ENCODE results near the gene PFKFB2. TPM values are rescaled to one million over a fixed set of nuclear protein-coding genes. Genes with fewer than 3 reads are reported as not detected.

PFKFB2 gene
- polyA plus RNA-seq, 1 donor: 8.8 TPM

DNA sequence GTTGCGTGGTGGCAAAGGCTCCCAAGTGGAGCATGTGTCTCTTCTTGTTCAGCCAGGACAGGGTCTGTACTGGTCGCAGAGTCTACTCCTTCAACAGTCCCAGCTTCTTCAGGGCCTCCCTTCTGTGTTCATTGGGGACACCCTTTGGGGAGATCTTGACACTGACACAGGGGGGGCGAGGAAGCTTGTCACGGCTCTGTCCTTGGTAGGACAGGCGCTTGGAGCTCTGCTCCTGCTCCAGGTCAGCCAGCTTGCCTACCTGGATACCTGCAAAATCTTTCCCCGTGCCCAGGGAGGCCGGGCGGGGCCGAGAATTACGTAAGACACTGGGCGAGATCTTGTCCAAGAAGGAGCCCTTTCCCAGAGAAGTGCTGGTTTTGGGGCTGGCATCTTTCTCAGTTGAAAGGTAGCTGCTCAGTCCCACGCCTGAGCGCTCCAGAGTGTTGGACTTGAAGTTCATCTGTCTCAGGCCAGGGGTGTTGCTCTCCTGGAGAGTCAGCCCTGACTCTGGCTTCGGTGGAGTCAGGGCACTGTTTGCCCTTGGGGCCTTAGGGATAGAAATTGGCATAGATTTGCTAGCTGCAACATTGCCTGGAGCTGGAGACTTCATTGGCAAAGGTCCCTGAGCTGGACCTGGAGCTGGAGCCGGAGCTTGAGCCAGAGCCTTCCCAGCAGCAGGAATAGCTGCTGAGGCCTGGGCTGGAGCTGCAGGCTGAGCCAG, 31.0 kb upstream of the PFKFB2 start:
- DNase-seq (ENCODE audit: low read depth): no peak

DNA sequence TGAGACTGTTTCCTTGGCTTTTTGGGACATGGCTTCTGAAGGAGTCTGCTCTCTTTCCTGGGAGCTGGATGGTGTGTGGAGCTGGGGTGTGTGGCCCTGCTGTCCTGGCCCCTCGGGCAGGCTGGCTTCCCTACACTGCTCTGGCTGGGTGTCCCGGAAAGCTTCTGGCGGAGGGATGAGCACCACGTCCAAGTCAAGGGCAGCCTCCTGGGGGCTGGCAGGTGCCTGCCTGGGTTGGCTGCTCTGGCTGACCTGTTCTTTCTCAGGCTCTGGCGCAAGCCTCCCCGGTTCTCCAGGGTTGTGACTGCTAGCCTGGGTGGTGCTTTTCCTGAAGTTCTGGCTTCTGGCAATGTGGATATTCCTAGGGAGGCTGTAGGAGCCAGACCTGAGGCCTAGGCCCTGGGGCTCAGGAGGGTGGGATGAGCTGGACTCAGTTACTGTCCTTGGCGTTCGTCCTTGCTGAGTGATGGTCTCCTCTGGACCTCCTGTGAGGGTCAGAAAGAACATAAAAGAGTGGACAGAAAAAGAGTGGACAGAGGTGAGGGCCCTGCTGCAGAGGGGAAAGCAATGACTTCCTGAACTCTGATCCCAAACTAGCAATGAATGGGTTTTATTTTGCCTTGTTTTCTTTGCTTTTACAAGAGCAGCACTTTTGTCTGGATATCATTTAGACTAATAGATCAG, 29.9 kb upstream of the PFKFB2 start:
- no peak for DNase-seq (ENCODE audit: low read depth)

DNA sequence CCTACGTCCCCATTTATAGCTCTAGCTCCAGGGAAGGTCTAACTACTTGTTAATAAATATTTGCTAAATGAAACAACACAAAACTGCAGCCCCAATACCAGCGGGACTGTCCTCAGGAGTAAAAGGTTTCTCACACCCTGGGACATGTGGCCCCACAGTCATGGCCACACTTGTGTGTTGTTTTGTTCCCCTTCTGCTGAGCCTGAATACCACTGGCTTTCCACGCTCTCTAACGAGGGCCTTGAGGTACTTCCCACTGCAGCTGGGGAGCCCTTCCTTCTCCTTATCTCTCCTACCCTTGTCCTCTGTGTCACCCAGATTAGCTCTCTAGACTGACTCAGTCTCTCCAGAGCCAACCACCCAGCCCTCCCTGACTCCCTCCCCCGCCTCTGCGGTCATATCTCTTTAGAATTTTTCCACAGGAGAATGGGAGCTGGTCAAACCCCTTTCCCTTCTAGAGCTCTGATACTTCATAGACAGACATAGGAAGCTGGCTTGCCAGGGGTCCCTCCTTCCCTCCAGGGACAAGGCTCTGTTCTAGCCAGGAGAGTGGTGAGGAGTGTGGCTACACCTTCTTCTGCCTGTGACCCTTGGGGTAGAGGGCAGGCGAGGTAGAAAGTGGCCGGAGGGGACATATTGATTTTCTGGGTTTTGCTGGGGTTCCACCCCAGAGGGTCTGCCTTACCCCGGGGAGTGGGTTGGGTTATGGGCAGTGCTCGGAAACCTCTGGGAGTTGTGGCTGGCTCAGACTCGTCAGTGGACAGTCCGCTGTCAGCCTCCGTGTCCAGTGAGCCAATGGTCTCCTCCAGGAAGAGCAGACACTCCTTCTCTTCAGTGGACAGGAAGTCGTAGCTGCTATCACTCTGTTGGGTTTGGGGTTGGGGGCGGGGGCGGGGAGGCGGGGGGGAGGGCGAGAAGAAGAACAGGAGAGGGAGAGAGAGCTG, 28.6 kb upstream of the PFKFB2 start:
- no peak for DNase-seq (ENCODE audit: low read depth)

DNA sequence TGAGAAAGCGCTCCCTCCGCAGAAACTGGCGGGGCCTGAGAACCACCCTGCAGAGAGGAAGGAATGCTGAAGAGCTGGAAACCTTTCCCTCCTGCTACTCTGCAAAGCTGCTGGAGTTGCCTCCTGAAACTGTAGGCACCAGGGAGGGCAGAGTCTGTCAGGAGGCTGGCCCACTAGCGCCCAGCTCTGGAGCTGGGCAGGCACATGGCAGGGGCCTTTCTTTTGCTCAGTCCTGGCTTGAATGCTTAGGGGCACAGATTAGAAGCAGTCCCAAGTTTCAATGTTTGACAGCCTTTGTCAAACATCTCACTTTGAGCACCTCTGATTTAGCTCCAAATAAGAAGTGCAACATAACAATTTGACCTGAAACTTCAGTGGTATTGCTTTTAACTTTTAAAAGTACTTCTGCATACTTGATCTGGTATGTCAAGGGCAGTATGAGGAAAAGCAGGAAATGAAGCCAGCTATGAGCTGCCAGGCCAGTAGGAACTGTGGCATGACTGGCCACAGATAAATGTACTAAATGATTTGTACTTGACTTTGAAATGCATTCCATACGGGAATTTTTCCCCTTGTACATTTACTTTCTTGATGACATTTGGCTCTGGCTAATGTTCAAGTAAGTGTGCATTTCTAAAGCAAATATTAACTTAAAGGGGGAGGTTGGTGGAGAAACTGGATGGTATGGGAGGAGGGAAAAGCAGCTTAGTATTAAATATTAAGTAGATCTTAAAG, 27.8 kb upstream of the PFKFB2 start:
- no peak for DNase-seq (ENCODE audit: low read depth)

DNA sequence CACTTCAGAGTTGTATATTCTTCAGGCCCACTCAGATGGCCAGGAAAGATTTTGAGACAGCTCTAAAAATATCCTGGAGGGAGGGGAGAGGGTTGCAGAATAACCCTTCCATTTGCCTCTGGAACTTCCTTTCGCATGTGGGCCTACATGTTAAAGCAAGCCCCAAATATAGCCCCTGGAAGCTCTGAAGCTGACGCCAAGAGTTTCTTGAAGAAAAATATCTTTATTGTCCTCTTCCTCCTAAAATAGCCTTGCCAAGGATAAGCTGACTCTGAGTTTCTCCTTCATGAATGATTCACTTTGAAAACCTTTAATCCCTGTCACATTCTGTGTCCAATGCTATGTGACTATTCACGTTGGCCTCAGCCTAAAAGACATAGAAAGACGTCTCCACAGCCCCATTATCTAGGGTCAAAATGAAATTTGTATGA, 27.0 kb upstream of the PFKFB2 start:
- no peak for DNase-seq (ENCODE audit: low read depth)

DNA sequence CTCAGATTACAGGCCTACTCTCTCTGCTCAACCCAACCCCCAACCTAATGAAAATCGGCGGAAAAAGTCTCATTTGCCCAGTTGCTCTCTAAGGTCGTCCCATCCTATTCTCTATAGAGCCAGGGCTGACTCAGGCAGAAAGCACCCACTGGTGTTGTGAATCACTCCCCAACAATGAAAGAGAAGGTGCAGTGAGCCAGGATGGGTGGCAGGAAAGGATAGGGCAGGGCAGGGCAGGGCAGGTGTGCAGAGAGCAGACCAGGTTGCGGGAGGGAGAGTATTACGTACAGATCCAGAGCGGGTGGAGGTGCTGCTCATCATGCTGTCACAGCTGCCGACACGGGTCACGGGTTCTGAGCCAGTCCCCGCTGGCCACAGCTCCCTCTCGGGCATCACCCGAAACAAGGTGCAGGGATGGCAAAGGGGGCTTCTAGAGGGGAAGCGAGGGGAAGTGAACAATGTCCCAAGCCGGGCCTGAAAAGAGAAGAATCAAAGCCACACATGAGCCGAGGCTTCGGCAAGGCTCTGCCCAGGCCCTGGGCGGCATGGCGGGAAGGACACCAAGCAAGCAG, 25.8 kb upstream of the PFKFB2 start:
- DNase-seq (ENCODE audit: low read depth): no peak

DNA sequence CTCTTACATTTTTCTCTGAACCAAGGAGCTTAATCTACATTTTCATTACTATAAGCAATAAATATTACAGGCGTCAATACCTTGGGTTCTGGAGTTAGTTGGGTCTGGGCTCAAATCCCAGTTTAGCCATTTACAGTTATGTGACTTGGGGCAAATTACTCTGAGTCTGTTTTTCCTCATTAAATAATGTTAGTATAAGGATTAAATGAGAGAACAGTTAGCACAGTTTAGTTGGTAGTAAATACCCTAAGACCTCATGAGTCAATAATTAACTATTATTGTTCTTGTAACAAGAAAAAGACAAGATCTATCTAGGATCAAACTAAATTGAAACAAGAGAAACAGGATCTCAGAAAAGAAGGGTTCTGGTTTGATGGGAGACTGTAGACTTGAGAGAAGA, 25.2 kb upstream of the PFKFB2 start:
- no peak for DNase-seq (ENCODE audit: low read depth)

DNA sequence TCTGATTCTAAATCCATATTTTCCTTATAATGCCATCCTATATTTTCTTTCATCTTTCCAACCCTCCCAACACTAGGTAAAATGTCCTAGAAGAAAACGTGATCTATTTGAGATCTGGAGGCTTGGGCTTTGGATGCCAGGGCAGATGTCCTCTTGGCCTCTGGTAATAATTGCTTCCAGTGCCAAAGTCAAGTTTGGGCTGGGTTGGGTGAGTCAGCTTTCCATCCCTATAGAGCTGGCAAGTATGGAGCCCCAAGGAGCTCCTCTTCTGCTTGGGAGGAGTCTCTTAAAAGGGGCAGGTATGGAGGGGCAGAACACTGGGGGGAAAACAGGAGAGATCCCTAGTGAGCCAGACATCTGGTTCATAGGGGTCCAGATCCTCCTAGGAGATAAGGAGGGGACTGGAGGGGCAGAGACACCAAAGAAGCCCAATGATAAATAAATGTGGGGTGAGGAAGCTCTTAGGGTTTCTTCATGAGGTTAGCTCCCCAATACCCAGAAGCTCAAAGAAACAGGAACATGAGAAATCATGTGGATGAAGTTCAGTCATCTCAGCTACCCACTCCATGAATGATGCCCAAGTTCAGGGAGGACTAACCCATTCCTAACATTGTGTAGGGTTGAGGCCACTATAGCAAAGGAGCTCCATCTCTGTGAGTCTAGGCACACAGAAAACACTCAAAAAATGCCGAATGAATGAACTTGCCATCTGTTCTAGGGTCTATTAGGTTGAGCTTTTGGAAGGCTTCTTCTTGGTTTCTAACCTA, 24.0 kb upstream of the PFKFB2 start:
- no peak for DNase-seq (ENCODE audit: low read depth)

DNA sequence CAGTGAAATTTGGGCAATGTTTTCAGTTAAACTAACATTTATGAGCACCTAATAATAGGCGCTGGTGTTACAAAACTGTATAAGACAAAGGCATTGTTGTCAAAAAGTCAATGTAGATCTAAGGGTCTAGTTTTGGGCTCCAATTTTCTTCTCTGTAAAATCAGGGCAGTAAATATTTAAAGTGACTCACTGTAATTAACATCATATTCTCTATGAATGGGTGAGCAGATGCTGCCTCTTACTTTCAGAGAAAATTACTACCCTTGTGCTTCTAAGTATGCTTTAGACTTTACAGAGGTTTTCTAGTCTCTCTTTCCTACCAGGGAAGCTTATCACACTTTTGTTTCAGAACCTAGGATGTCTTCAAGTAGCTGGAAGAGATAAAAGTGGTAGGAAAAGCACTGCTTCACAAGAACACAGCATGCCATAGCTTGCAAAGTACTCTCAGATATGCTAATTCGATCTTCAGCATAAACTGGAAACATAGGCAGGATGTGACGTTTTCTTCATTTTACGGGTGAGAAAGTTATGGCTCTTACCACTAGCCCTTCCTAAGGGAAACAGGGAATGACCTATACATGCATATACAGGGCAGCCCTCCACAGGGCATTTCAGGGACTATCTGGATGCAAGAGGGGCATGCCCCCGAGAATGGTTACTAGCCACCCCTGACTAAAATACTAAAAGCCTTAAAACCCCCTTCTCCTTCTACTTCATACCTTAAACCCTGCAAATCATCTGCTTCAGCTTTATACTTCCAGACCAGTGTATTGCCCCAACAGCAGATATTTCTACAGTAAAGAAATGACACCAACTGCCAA, 23.2 kb upstream of the PFKFB2 start:
- DNase-seq (ENCODE audit: low read depth): no peak

DNA sequence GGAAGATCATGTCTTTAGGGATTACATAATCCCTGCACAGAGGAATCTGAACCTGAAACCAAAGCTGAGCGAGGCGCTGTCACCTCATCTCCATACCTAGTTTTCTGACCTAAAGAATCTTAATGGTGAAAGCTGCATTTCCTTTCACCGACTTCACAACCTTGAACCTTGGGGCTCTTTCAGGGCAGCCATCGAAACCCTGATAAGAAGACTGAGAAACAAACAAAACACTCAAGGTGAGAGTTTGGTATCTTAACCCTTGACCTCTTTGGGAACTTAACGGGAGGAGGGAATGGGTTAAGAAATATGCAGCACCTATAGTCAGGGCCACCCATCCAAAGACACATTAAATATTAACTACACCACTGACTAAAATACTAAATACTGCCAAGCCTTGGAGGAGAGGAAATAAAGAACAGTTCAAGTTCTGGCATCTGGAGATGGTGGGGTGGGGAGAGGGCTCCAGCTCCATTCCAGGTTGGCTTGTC, 22.5 kb upstream of the PFKFB2 start:
- DNase-seq (ENCODE audit: low read depth): no peak

DNA sequence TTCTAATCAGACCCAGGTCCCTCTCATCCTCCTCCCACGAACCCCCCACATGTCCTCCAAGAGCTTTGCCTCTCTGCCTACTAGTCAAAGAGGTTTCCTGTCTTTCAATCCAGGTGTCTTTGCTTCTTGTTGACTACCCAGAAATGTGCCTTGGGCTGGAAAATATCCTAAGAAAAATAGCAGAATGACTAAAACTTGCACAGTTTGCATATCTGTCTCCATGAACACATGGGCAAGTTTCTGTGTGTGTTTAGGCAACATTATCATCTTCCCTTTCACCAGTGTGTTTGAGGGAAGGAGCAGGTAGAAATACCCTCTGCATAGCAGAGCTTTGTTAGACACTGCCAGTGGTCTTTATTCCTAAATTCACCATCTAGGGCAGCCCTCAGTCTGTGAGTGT, 22.1 kb upstream of the PFKFB2 start:
- DNase-seq (ENCODE audit: low read depth): no peak

DNA sequence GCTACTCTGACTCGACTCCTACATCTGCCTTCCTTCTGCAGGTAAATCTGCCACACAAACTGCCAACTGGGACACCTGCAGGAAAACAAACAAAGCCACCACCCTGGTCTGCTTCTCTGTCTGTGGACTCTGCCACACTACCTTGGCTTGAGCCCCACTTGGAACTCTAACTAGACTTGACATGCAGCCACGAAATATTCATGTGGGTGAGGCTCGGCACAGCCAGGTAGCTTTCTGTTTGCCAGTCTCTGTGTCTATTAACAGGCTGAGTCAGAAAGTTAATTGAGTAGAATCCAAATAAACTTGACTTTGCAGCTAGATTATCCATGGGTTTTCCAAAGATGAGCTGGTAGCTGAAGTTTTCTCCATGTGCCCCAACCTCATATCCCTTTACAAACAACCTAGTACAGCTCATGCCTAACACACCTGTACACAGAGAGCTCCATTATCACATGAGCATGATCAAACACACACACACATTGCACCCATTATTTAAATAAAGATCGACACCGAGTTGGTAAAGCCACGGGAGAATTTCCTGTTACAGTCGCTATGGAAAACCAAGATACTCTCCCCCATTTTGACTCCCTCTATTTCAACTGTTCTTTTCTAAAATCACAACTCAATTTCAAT, 21.3 kb upstream of the PFKFB2 start:
- no peak for DNase-seq (ENCODE audit: low read depth)

DNA sequence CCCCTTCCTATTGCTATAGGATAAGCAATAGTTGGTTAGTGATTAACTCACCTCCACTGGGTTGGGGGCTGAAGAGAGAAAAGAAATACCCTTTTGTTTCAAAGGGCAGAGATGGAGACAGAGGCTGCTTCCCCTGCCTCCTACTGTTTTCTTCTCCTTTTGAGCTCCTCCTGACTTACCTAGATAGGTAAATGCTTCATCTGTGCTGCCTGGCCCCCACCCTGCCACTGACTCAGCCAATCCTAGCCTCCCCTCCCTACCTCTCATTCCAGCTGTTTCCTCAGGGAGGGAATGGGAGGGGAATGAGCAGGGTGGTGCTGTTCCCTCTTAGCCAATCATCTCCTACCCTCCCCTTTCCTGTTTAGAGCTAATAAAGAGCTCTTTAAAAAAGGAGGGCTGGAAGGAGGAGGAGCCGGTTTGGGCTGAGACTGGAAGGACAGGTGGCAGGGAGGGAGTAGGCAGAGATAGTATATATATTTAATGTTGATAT, 20.5 kb upstream of the PFKFB2 start, which contains the start of gene C1orf116:
Gene C1orf116 (minus strand): TSS at position 229 of the 490 bp plus-strand sequence. CDS start 5,158 bp downstream, outside the sequence.
- DNase-seq (ENCODE audit: low read depth): no peak

DNA sequence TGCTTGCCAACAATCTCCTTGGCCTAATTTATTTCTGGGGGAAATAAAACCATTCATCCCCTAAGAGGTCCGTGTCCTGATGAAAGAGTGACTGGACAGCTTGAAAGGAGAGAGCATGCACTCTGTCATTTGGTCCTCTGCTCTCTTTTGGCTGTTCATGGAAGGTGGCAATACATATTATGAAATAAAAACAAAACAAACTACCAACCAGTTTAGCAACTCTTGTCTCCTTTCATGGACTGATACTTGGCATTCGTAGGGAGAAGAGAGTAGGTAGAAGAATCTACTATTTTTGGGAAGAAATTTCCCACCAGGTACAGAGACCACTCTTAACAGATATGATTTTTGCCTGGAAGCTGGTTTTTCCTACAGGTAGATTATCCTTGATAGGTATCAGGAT, 19.8 kb upstream of the PFKFB2 start:
- DNase-seq (ENCODE audit: low read depth): no peak

DNA sequence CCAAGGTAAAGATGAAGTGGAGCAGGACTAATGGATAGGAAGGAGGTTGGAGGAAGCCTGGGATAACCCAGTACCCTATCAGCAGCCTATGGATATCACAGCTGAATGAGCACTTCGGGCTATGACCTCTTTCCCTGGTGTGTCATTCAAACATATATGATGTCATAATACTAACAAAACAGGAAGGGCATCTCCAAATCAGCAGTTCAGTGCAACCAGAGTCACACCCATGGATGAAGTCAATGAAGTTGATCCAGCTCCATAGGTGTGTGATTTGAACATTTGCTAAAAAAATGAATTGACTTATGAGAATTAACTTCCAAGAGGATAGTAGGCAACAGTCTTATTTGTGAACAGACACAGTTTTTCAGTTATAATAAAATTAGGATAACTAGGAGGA, 18.9 kb upstream of the PFKFB2 start:
- no peak for DNase-seq (ENCODE audit: low read depth)

DNA sequence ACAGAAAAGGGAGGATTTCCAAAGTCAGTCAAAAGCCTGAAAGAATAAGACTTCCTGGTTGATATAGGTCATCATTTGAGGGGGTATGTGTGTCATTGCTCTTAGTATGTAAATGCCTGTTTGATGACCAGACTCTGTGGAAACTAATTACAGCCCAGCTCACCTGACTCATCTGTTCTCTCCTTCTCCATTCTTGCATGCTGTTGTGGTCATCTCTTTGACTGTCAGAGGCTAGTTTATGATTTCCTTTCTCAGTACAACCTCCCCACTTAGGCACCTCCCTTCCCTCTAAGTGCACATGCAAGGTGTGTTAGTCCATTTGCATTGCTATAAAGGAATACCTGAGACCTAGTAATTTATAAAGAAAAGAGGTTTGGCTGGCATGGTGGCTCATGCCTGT, 18.1 kb upstream of the PFKFB2 start:
- DNase-seq (ENCODE audit: low read depth): no peak

DNA sequence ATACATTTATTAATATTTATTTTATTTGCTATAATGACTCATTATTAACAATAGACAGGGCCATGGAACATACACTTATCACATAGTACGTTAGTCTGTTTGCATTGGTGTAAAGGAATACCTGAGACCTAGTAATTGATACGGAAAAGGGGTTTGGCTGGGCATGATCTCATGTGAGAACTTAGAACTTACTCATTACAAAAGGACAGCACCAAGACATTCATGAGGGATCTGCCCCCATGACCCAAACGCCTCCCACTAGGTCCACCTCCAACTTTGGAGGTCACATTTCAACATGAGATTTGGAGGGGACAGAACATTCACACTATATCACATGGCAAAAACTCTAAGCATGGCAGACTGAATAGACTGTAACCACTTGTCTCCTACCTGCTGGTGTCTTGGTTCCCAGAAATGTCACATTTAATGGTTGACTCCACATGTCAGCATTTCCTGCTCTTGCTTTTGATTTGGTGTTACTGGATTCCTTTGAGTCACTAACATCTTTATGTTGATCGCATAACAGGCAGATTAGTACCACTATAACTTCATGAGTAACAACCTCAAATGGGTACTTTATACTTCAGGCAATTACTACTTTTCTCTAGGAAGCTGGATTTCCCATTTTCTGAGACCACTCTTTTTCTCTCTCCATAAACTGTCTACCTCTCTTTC, 17.1 kb upstream of the PFKFB2 start:
- DNase-seq (ENCODE audit: low read depth): no peak

DNA sequence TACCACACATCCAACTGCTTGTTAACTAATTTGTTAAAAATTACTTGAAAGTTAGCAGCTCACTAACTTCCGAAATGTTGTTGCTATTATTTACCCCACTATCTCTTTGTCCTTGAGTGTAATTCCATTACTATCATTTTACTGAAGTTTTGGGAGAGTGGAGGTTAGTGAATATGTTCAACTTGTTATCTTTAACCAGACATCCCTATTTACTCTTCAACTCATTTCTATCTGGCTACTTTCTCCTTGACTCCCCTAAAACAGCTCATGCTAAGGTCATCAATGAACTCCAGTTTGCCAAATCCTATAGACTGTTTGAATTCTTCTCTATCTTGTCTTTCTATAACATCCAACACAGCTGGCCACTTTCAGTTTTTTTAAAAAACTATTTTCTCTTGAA, 16.2 kb upstream of the PFKFB2 start:
- no peak for DNase-seq (ENCODE audit: low read depth)
